DMS79 (cell line): ENCODE measurements around the gene CLBA1.
A peak's percentile ranks its signal among the peaks of the same experiment; 100 is the strongest.
"Not testable (repeated sequence)": the region's sequence is repeated elsewhere in the genome, so short reads cannot be mapped to it uniquely, and the experiment has no call there.

Experiments used
- DNase-seq: peaks from one replicate; lab custom pipeline; 2025; lab: John Stamatoyannopoulos, UW

The CLBA1 gene

GRCh38 chr14:104947881-104948735 is 37.5 kb upstream of the CLBA1 start:
- DNase-seq: not testable (repeated sequence)

- no peak for DNase-seq
These were observed 36.9 kb upstream of the CLBA1 start for GRCh38 chr14:104948736-104949031.

- DNase-seq: not testable (repeated sequence)
These were observed 36.1 kb upstream of the CLBA1 start for GRCh38 chr14:104949406-104949955.

- no peak for DNase-seq
These were observed 35.6 kb upstream of the CLBA1 start for GRCh38 chr14:104950021-104950420.

- DNase-seq: not testable (repeated sequence)
These were observed 34.9 kb upstream of the CLBA1 start for GRCh38 chr14:104950701-104951100.

GRCh38 chr14:104951863-104952657 is 33.5 kb upstream of the CLBA1 start:
- DNase-seq: not testable (repeated sequence)

GRCh38 chr14:104953097-104953496 is 32.5 kb upstream of the CLBA1 start:
- no peak for DNase-seq

- no peak for DNase-seq
These were observed 31.5 kb upstream of the CLBA1 start for GRCh38 chr14:104953896-104954656.

- no peak for DNase-seq
These were observed 30.7 kb upstream of the CLBA1 start for GRCh38 chr14:104954746-104955395.

- DNase-seq: no peak
These were observed 30.2 kb upstream of the CLBA1 start for GRCh38 chr14:104955396-104955770.

- DNase-seq: no peak
These were observed 29.2 kb upstream of the CLBA1 start for GRCh38 chr14:104956290-104956890.

GRCh38 chr14:104957146-104958113 is 28.2 kb upstream of the CLBA1 start:
- no peak for DNase-seq

- no peak for DNase-seq
These were observed 21.0 kb upstream of the CLBA1 start for GRCh38 chr14:104964546-104964945.

- no peak for DNase-seq
These were observed 19.9 kb upstream of the CLBA1 start for GRCh38 chr14:104965561-104966231.

GRCh38 chr14:104966261-104966865 is 19.2 kb upstream of the CLBA1 start:
- no peak for DNase-seq

GRCh38 chr14:104966981-104967385 is 18.6 kb upstream of the CLBA1 start:
- no peak for DNase-seq

- DNase-seq: peak; percentile 57
These were observed 18.0 kb upstream of the CLBA1 start for GRCh38 chr14:104967386-104968152.

- peak; percentile 66 for DNase-seq
These were observed 17.4 kb upstream of the CLBA1 start for GRCh38 chr14:104968153-104968527.
